HG03175 (cell line): ENCODE results near the gene RAF1.
"Not testable (repeated sequence)": the region's sequence is repeated elsewhere in the genome, so short reads cannot be mapped to it uniquely, and the experiment has no call there.

Experiments used
- ATAC-seq: cut with Tn5 transposase; IDR thresholded peaks from one replicate; pipeline ENCODE4 v1.9.1; 2021; ENCODE audit warnings: mild to moderate bottlenecking, moderate library complexity; ENCODE audit not compliant: unreplicated experiment

RAF1 gene

DNA sequence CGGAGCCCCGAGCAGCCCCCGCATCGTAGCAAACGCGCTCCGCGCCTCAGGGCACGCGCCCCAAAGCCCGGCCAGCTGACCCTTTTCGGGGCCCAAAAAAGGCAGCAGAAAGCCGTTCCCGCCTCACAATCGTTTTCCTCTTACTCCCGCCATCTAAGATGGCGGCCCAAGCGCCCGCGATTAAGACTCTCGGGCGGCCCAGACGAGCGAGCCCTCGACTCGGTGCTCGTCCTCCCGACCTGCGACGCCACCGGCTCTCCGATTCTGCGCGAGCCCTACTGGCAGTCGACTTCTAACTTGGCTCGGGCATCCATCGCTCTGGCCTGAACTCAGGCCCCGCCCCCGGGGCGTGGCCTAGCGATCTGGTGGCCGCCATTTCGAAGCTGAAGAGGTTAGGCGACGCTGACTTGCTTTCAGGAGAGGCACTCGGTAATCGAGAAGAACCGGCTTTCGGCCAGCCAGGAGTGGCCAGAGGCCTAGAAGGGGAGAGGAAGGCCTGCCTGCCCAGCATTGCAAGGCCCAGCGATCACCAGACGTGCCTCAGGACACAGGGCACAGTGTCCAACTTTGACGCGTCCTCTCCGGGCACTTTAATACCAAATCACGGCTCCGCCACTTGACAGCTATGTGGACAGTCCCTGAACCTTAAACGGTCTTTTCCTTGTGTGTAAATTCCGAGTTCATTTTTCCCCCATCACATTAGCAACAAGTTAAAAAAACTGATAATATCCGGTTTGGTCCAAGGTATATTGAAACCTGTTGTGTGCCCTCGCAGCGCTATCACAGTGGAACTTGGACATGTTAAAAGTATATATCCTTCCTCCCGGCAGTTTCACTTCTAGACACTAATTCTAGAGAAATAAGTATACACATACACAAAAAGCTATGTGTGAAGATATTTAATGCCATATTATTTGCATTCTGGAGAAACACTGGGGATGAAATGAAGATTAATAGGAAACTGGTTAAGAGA lies at the start of gene RAF1:
TSS of gene RAF1 (minus strand) at position 182 of the 973 bp plus-strand sequence. CDS start 45,396 bp downstream, outside the sequence.
- ATAC-seq = peak; percentile 93

- ATAC-seq = no peak
Observed at GRCh38 chr3:12710062-12710461, 46.1 kb upstream of the RAF1 start.

DNA sequence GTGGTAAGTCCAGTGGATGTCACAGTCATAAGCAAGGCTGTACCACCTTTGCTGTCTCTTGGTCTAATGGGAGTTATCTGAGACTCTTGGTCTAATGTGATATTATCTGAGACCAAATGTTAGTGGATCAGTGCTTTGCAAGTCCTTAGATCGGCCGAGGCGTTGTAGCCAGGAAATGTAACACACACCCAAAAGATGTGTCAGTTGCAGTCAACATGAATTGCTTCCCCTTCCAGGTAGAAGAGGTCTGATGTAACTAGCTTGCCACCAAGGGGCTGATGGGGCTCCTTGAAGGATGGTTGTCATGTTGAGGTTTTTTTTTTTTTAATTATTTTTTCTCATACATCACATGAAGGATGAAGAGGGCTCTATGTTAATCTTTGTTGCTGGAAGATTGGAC lies 45.4 kb upstream of the RAF1 start:
- ATAC-seq = no peak

DNA sequence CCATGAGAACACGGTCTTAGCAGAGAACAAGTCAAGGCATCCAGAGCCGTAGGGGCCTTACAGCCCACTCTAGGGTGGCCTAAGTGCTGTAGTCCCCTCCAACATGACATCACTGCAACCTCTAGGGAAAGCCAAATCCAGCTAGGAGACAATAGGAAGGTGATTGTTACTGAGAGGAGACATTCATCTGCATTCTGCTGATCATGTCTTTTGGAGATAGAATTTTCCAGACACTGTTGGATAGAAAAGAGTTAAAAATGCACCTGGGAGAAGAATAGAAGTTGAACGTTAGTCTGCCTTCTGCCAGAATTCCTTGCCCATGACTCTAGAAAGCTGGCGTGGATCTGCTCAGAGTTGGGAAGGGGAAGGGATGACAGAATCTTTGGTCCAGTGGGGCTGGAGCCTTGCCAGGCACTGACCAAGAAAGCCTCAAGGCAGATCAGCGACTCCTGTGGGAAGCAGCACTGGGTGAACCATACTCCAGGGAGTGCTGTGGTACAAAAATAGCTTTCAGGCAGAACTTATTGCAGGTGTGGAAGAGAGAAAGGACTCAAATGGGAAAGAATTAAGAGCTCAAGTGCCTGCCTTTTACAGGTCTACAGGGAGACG lies 44.8 kb upstream of the RAF1 start:
- ATAC-seq = no peak

DNA sequence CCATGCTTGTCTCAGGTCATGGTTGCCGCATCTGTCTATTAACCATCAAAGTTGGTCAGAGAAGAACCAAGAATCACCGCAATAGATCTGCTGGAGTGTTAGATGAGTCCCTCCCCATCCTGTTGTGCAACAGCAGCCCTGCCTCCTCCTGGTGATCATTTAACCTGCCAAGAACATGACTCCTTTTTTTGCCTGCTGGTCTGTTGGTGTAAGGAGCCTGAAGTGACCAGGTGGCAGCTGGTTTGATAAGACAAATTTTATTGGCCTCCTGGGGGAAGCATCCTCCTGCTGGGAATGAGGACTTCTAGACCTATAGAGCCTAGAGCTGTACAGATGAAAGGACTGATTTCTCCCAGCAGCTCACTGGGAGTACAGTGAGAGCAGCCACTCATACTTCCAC lies 43.5 kb upstream of the RAF1 start:
- no peak for ATAC-seq

- peak; percentile 92 for ATAC-seq
Observed at GRCh38 chr3:12706504-12707253, 42.8 kb upstream of the RAF1 start.

DNA sequence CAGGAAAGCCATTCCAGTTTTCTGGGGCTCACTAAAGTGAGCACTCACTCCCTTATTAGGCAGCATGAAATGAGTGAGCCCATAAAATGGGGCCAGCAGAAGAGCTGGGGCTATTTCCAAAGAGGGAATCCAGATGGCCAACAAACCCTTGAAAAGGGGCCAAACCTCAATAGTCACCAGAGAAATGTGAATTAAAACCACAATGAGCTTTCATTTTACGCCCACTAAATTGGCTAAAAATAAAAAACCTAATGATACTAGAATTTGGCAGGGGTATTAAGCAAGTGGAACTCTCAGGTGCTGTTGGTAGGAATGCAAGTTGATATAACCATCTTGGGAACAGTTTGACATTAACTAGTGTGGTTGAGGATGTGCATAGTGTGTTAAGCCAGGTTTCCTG lies 42.1 kb upstream of the RAF1 start:
- ATAC-seq = no peak

- ATAC-seq = no peak
Observed at GRCh38 chr3:12705374-12705926, 41.5 kb upstream of the RAF1 start.

DNA sequence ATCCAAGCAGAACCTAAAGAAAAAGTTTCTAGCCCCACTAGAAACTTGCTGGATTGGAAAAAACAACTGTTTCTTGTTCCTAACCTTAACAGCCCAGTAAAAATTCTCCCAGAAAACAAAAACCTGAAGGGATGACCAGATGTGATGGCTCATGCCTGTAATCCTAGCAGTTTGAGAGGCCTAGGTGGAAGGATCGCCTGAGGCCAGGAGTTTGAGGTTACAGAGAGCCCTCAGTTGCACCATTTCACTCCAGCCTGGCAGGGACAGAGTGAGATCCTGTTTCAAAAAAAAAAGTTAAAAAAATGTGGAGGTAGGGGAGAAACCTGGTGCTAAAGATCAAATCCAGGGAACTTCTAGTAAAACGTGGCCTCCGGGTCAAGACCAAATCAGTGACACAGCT lies 38.6 kb upstream of the RAF1 start:
- no peak for ATAC-seq

DNA sequence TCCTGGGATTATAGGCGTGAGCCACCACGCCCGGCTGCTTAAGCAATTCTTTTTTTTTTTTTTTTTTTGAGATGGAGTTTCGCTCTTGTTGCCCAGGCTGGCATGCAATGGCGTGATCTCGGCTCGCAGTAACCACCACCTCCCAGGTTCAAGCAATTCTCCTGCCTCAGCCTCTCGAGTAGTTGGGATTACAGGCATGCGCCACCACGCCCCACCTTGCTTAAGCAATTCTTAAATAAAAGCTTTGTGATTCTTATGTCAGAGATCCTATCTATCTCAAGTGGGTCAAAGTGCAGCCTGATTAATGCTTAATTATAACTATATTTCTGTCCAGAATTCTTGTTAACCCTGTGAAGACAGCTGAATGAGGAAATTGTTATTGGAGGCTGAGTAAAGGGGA lies 37.7 kb upstream of the RAF1 start:
- not testable (repeated sequence) for ATAC-seq

GRCh38 chr3:12700800-12701199 lies 36.9 kb upstream of the RAF1 start:
- ATAC-seq = no peak

DNA sequence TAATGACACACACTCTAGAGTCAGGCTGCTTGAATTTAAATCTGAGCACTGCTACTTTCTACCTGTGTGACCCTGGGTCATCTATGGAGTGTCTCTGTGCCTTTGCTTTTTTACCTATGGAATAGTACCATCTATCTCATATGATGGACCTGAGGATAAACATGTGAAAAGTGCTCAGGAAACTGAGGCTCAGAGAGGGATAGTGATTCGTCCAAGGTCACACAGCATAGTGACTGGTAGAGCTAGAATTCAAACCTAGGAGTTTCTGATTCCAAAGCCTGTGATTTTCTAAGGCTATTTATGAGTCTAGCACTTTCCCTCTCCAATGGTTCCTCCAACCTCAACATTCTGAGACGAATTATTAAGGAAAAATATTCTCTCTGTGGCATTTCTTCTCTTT lies 32.0 kb upstream of the RAF1 start:
- ATAC-seq = no peak

DNA sequence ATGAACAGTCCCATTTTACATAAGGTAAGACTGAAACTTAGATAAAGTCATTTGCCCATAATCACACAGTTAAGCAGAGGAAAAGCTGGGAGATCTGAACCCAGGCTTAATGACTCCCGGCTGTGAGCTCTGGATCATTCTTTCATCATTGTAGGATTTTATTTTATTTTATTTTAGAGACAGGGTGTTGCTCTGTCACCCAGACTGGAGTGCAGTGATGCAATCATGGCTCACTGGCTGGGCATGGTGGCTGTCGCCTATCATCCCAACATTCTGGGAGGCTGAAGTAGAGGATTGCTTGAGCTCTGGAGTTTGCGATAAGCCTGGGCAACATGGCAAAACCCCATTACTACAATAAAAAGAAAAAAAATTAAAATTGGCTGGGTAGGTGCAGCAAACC lies 31.2 kb upstream of the RAF1 start:
- no peak for ATAC-seq

DNA sequence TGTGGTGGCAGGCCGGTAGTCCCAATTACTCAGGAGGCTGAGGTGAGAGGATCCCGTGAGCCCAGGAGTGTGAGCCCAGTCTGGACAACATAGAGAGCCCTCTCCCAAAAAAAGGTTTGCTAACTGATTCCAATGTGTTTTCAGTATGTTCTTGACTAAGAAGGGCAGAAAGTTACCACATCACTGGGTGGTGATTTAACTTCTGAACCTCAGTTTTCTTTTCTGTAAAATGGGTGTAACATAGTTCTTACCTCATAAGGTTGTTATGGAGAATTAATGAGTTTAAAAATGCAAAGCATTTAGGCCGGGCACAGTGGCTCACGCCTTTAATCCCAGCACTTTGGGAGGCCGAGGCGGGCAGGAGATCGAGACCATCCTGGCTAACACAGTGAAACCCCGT lies 28.5 kb upstream of the RAF1 start:
- ATAC-seq = no peak

GRCh38 chr3:12689997-12690711 lies 26.2 kb upstream of the RAF1 start:
- ATAC-seq = no peak

DNA sequence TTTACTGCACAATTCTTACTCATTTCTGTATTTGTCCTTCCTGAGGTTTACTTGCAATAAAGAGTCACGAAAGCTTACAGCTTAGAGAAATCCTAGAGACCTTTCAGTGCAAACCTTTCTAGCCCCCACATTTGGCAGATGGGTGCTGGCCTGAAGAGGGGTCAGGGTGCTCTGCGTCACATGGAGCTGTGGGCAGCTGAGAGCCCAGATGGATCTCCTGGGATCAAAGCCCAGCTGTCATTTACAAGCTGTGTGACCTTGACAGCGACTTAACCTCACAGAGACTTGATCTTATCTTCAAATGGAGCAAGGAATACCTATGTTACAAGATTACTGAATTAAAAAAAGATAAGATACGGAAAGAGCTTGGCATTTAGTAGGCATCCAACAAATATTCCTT lies 24.0 kb upstream of the RAF1 start:
- ATAC-seq = no peak

DNA sequence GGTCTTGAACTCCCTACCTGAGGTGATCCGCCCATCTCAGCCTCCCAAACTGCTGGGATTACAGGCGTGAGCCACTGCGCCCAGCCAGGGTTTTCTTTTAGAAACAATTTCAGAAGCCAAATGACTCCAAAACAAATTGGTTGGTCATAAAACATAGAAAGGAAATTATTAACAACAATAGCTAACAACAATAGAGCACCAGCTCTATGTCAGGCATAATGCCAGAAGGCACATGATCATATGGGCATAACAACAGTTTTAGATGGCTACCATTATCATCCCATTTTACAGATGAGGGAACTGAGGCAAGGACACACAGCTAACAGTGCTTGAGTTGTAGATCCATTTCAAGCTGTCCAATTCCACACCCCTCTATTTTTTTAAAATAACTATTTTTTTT lies 22.2 kb upstream of the RAF1 start:
- no peak for ATAC-seq

DNA sequence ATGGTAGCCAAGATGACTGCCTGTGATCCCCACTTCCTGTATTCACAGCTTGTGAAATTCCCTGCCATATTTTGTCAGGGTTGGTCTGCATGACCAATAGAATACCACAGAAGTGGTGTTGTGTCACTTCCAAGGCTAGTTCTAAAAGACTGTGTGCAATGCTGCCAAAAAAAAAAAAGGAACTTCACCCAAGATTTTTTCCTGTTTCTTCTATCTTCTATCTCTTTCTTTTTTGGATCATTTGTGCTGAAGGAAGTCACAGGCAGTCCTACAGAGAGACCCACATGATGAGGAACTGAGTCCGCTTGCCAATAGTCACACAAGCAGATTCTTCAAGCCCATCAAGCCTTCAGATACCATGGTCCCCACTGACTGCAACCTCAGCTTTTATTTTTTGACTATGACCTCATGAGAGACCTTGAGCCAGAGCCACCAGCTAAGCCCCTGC lies 18.1 kb upstream of the RAF1 start:
- ATAC-seq = no peak

- no peak for ATAC-seq
Observed at GRCh38 chr3:12681089-12681942, 17.4 kb upstream of the RAF1 start.

GRCh38 chr3:12679468-12679867 lies 15.6 kb upstream of the RAF1 start:
- no peak for ATAC-seq
